GM19397 (cell line): Measurements from ENCODE around the gene GP1BB.
"Not testable (repeated sequence)": the region's sequence is repeated elsewhere in the genome, so short reads cannot be mapped to it uniquely, and the experiment has no call there.

ENCODE experiments used
- ATAC-seq: cut with Tn5 transposase; IDR thresholded peaks from one replicate; pipeline ENCODE4 v1.9.1; 2021; ENCODE audit warnings: mild to moderate bottlenecking, moderate library complexity; ENCODE audit not compliant: unreplicated experiment

GP1BB gene

DNA sequence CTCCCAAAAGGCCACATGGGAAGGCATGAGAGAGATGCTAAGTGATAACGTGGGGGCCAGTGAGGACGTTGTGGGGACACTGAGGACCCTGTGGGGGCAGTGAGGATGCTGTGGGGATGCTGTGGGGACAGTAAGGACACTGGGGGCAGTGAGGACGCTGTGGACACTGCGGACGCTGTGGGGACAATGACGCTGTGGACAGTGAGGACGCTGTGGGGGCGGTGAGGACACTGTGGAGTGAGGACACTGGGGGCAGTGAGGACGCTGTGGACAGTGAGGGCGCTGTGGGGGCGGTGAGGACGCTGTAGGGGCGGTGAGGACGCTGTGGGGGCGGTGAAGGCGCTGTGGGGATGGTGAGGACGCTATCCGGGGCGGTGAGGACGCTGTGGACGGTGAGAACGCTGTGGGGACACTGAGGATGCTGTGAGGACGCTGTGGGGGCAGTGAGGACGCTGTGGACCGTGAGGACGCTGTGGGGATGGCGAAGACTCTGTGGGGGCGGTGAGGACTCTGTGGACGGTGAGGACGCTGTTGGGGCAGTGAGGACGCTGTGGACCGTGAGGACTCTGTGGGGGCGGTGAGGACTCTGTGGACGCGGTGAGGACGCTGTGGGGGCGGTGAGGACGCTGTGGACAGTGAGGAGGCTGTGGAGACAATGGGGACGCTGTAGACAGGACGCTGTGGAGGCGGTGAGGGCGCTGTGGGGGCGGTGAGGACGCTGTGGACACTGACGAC lies 1.8 kb downstream of the GP1BB start:
- no peak for ATAC-seq

DNA sequence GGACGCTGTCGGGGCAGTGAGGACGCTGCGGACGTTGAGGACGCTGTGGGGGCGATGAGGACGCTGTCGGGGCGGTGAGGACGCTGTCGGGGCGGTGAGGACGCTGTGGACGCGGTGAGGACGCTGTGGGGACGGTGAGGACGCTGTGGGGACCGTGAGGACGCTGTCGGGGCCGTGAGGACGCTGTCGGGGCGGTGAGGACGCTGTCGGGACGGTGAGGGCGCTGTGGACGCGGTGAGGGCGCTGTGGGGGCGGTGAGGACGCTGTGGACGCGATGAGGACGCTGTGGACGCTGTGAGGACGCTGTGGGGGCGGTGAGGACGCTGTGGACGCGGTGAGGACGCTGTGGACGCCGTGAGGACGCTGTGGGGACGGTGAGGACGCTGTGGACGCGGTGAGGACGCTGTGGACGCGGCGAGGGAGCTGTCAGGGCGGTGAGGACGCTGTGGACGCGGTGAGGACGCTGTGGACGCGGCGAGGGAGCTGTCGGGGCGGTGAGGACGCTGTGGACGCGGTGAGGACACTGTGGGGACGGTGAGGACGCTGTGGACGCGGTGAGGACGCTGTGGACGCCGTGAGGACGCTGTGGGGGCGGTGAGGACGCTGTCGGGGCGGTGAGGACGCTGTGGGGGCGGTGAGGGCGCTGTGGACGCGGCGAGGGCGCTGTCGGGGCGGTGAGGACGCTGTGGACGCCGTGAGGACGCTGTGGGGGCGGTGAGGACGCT lies 2.9 kb downstream of the GP1BB start:
- ATAC-seq = not testable (repeated sequence)

DNA sequence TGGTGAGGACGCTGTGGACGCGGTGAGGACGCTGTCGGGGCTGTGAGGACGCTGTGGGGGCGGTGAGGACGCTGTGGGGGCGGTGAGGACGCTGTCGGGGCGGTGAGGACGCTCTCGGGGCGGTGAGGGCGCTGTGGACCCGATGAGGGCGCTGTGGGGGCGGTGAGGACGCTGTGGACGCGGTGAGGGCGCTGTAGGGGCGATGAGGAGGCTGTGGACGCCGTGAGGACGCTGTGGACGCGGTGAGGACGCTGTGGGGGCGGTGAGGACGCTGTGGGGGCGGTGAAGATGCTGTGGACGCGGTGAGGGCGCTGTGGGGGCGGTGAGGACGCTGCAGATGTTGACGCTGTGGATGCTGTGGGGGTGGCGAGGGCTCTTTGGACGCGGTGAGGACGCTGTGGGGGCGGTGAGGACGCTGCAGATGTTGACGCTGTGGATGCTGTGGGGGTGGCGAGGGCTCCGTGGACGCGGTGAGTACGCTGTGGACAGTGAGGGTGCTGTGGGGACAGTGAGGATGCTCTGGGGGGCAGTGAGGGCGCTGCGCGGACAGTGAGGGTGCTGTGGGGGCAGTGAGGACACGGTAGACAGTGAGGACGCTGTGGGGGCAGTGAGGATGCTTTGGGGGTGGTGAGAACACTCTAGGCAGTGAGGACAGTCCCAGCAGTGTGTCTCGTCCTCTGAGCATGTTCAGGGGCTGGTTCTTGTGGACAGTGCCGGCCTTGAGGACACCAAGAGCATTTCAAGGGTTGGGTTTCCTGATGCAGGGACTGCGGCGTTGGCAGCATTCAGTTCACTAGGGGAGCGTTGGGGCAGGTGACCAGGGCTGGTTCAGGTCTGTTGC lies 4.2 kb downstream of the GP1BB start:
- no peak for ATAC-seq

DNA sequence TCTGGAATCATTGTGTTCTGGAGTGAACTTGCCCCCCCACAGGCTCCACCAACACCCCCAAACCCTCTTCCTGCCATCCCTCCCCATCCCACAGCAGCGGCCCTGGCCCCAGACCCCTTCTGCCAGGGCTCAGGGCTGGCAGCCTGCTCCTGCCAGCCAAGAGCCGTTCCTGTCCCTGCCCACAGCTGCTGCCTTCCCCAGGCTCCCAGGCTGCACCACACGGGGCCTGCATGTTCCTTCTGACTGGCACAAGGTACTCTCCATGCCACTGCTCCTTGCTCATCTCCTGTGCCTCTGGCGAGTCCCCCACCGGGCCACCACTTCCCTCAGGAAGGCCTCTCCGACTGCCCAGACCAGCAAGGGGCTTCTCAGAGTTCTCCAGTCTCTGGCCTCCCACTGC lies 4.9 kb downstream of the GP1BB start:
- ATAC-seq = no peak

DNA sequence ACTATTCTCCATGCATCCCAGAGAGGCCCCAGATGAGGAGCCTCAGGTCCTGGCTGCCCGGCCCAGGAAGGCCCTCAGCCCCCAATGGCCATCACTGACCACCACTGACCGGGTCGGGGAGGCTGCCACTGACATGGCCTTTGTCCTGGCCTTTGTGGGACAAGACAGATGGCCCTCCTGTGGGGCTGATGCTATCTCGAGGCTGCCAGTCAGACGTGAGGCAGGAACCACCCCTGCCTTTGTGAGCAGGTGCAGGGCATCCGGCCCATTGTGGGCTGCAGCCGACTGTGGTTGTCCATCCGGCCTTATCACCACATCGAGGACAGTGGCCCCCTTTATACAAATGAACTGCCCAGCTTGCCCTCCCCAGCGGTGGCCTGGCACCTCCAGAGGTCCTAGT lies 5.5 kb downstream of the GP1BB start:
- no peak for ATAC-seq

DNA sequence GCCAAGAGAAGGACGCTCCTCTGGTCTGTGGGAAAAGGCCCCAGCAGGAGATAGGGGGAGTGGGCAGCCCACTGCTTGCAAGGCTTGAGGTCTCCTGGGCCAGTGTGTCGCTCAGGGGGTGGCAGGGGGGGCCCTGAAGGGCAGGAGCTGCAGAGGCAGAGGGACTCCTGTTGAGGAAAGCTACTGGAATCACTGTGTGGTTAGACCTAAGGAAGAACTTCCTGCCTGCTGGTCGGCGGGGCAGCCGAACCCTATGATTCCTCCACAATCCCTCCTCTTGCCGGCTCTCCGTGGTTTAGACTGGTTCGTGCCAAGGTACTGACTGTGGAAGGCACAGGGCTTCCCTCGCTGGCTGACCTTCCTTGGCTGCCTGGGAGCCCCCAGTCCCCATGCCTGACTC lies 6.2 kb downstream of the GP1BB start:
- ATAC-seq = no peak

DNA sequence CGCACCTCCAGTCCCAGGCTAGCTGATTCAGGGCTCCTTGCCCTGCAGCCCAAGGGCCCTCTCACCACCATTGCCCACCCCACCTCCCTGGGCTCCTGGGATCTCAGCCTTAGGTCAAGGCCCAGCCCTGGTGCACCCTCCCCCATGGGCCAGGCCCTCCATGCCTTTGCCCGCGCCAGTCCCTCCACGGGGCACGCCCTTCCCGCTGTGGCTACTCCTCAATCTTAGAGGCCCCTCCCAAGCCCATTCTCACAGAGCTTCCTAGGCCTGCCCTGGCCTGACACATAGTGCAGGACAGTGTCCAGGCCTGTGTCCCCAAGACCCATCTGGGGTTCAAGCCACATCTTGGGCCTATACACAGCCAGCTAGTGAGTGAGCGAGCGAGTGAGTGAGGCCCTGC lies 6.9 kb downstream of the GP1BB start:
- ATAC-seq = no peak

DNA sequence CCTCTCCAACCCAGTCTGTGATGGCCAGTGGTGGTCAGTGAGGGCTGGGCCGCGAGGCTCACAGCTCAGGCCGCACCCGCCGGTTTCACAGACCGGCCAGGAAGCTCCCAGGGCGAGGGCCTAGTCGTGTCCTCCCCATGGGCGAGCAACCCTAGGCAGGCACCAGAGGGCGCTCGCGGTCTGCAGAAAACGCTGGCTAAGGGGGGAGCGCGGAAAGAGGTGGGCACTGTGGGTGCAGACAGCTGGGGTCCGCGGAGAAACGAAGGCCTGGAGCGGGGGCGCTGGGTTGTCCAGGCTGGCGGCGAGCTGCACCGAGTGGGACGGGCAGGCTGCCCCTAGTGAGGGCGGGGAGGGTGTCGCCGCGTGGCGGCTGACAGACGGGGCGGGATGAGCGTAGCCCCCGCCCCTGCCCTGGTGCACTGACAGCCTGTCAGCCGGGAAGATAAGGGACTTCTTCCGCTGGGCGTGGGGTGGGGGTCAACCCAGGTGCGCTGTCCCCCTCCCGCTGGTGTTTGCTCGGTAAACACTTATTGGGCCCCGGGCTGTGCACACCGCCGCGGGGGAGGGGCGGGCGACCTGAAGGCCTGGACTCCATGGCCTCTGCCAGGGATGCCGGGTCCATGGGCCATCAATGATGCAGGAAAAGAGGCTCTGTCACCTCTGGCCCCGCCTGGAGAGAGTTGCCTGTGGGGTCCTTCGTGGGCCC lies 7.5 kb downstream of the GP1BB start:
- ATAC-seq = no peak

DNA sequence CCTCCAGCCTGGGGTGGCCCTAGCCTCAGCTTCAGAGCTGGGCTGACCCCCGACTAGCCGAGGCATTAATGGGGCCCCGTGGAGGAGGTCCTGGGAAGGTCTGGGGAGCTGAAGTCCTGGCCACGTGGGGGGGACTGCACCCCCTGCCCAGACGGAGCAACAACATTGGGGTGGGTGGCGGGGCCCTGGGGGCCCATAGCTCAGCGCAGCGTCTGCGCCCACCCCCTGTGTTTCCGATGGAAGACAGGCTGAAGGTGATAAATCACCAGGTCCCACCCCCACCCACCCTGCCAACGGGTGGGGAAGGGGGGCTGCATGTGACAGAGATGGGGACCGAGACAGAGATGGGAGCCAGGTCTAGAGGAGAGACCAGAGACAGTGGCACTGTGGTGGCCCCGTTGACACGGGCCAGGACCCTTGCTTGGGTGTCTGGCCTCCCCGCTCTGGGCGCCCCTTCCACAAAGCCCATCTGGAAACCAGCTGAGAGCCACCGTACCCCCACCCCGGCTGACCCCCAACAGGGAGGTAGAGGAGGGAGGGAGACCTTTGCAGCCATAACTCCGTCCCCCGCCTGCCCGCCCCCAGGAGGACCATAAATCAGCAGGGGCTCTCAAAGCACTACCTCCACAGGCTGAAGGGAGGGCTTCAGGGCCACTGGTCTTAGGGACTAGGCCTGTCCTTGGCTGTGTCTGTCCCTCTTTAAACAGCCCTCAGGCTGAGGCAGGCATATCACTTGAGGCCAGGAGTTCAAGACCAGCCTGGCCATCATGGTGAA lies 8.2 kb downstream of the GP1BB start:
- ATAC-seq = no peak

DNA sequence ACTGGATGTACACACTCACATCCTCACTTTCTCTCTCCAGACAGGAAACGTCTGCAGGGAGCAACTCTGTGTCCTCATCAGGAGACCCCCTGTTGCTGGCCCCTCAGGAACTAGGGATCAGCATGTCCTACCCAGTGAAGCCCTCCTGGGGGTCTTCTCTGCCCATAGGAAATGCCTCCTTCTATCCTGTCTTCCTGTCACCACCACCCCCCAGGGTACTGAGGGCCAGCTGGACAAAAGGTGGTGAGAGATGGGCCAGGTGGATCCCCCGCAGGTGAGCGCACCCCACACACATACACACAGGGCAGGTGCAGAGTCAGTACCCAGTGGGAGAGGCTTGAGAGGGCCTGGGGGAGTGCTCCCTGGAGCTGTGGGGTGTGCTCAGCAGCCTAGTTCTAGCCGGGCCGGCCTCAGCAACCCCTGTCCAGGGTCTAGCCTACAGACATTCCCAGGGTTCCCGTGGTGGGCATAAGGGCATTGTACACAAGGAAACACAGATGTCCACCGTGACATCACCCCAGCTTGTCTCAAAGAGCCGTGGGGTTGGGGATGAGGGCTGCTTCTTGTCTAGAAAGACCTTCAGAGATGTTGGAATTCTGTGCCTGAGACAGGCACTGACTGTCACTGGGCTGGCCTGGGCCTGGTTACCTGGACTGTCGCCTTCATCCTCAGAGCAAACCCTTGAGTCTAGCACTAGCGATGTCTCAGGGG lies 9.2 kb downstream of the GP1BB start:
- no peak for ATAC-seq

DNA sequence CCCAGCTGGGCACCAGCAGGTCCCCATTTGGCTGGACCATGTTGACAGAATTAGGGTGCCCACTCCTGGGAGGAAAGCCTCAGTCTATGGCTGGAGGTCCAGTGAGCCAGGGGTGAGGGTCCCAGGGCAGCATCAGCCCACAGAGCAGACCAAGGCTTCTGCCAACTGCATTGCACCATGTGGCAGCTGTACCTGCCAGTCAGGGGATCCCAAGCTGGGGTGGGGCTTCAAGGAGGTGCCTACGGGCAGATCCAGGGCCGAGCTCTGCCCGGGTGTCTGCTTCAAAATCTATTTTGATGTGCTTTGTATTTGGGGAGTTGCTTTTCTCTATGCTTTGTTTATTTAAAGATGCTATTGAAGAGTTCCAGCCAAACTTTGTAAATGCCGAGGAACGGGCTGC lies 10.4 kb downstream of the GP1BB start:
- ATAC-seq = no peak

DNA sequence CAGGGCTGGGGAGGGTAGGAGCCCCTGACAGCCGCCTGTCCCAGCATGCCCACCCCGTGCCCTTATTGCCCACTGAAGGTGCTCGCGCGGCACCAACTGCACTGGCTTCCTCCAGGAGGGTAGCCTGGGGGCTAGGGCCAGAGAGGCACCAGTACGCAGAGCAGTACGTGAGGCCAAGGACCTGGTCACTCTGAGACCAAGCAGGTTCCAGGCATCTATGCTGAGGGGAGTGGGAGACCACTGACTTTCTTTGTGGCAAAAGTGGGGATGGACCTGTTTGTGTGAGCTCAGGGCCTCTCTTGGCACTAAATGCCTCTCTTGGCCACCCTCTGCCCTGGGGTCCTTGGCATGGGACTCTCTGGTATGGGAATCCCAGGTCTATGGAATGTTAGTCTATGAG lies 10.8 kb downstream of the GP1BB start:
- no peak for ATAC-seq

DNA sequence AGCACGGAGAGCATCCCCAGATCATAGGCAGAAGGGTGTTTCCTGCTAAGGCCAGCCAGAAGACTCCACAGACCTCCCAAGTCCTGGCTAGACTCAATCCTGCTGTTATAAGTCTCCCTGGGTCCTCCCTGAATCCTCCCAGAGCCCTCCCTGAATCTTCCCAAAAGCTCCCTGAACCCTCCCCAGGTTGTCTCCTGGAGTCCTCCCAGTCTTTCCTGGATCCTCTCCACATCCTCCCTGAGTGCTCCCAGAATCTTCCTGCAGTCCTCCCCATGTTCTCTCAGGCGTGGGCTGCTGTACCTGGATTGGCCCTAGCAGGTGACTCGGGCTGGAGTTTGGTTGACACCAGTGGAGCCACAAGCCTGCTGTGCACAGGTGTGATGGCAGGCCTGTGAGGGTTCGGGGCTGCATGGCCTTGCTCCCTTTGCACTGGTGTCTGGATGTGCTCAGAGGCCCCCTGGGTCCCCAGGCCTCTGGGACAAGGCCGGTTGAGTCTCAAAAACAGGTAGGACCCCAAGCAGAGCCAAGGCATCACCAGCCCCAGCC lies 11.6 kb downstream of the GP1BB start:
- no peak for ATAC-seq

DNA sequence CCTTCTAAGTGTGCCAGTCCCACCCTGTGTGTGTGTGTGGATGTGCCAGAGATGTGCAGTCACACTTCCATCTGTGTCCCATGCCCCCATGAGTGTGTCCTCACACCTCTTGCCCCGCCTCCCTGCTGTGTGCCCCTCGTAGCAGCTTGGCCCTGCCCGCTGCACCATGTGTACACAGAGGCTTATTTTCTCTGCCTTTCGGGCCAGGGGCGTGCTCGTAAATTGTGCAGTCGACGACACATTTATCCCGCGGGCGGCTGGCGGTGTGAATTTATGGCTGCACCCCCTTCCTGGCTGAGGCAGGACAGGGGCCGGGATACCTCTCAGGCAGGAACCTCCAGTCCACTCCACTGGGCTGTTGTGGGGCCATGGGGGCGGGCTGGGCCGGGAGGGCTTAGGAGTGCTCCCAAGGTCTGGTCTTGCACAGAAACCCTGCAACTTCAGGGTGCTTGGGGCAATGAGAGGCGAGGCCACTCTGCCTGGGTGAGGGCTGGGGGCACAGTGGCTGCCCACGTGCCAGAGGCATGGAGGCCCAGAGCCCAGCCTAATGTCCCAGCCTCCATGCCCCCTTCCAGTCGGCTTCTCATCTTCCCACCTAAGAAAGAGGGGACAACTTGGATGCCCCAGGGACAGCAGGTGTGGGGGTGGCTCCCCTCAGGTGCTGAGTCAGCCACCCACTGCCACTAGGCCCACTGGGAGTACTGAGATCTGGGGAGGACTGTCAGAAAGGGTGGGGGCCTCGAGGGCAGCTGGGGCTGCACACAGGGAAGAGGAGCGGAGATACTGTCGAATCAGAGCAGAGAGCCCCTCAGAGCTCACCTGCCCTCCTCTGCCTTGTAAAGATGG lies 12.5 kb downstream of the GP1BB start:
- no peak for ATAC-seq

DNA sequence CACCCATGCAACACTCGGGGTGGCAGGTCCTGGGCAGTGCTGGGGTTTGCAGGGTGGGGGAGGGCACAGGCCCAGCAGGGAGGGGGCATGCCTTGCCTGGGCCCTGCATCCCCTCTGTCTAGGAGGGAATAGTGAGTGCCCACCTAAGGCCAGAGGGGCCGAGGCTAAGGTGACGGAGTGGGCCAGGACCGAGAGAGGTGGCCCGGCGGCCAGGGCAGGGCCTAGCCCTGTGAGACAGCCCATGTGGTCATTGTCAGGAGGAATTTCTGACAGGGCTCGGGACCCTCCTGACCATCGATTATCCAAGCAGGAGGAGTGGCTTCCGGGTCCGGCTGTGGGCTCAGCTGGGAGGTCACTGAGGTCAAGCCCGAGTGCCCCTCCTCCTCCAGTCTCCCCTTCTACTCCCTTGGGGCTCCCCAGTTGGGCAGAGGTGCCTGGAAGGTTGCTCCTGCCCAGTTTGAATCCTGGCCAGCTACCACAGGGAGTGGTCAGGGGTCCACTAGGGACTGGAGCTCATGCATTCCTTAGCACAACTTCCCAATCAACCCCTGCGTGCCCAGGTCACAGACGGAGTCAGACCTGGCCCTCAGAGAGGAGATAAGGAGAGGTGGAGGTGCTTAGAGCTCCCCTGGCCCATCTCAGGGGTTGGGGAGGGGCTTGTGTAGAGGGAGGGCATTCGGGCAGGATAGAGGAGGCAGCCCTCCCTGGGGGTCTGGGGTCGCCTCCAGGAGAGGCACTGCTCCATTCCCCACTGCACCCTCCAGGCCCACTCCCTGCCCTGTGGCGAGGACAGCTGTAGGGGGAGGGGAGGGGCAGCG lies 14.7 kb downstream of the GP1BB start:
- no peak for ATAC-seq

DNA sequence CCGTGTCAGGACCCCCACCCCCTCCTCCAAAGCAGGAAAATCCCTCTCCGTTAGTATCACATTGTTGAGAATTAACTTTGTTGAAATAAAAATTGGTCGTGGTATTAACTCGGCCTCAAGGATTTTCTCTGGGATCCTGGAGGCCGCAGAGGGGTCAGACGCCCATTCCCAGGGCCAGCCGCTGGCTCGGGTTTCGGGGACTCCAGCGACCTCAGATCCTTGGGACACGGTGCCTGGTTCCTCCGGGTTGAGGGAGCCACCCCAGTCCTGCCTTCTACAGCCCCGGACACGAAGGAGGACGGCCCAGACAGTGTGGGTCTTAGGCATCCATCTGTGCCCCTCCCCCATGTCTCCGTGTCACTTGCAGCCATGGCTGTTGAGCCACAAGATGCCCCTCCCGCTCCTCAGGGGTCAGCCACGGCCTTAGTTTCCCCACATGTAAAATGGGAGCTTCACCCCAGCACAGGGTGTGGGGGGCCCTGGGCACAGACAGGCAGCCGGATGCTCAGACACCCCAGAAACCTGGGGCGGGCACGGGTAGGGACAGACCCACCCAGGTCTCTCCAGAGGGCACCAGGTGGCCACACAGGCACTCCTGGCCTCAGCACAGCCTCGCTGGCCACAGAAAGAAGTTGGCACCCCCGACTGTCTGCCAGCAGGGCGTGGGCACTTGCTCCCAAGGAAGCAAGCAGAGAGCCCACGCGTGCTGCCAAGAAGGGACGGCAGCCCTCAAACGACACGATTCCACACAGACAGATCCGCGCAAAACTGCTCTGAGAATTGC lies 15.5 kb downstream of the GP1BB start:
- ATAC-seq = no peak

DNA sequence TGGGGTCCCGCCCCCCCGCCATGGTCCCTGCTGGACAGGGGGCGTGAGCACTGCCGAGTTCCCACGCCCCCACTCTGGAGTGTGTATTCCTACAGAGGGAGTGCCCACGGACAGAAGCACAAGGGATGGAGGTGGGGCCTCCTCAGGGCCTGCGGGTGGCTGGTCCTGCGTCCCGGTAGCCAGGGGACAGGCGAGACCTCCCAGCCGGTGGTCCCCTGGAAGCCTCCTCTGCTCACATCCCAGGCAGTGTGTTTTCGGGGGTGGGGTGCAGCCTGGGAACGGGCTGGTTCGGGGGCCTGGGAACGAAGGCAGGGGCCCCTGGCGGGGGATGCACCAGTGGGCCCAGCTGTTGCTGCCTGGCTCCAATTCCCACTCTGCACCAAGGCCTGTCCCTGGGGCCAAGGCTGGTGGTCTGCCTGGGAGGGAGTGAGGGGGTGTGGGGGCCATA lies 16.1 kb downstream of the GP1BB start:
- no peak for ATAC-seq
